Vagina (tissue), 2 donors: ENCODE data around the gene BEND4. TPM values are rescaled to one million over a fixed set of nuclear protein-coding genes. Genes with fewer than 3 reads are reported as not detected.

Source experiments
- DNase-seq, 2 donors: peaks; one replicate each; pipeline ENCODE4 v3.0.0-alpha.2; 2017; ENCODE audit errors: extremely low spot score in 2 of 2
- H3K27ac ChIP-seq: fragments of 200-600 bp; sonication (generic); one replicate; pipeline ENCODE4 v1.5.1; 2019
- H3K27me3 ChIP-seq: fragments of 200-600 bp; sonication (generic); one replicate; pipeline ENCODE4 v1.5.1; 2019
- H3K36me3 ChIP-seq, 2 donors: fragments of 200-600 bp; sonication (generic); one replicate each; pipeline ENCODE4 v1.5.1; 2017 to 2019
- H3K4me1 ChIP-seq: fragments of 200-600 bp; sonication (generic); one replicate; pipeline ENCODE4 v1.5.1; 2019
- H3K4me3 ChIP-seq, 2 donors: fragments of 200-600 bp; sonication (generic); 1 replicate in 1 of 2; 2 replicates in 1 of 2; pipeline ENCODE4 v1.5.1; 2016 to 2019
- H3K9me3 ChIP-seq: fragments of 200-600 bp; sonication (generic); one replicate; pipeline ENCODE4 v1.5.1; 2019
- CTCF ChIP-seq, 3 experiments: fragments of 450-650 bp in 2 of 3; fragments of 200-600 bp in 1 of 3; sonication (generic) in 1 of 3; IDR thresholded peaks; one replicate each; pipeline ENCODE4 v1.5.1; 2017 to 2019; ENCODE audit warnings: antibody characterized with exemption in 3 of 3, mild to moderate bottlenecking in 2 of 3, moderate library complexity in 2 of 3
- POLR2A ChIP-seq, 2 donors: fragments of 450-650 bp; IDR thresholded peaks; one replicate each; pipeline ENCODE4 v1.6.1; 2017; ENCODE audit warnings: antibody characterized with exemption in 2 of 2, mild to moderate bottlenecking in 2 of 2, moderate library complexity in 2 of 2
- POLR2AphosphoS5 ChIP-seq, 2 donors: sonication (generic); formaldehyde crosslinking; IDR thresholded peaks; one replicate each; pipeline ENCODE4 v1.9.0; 2017; ENCODE audit warnings: antibody characterized with exemption in 2 of 2, mild to moderate bottlenecking in 2 of 2, low read depth in 1 of 2; ENCODE audit not compliant: insufficient read depth in 1 of 2
- intact Hi-C: fragments of 100-400 bp; cut with DNase I; formaldehyde crosslinking; loops from one replicate; pipeline ENCODE4 v1.15.1; 2023
- total RNA-seq: library from RNA; depleted of rRNA; stranded (reverse); fragments of >200 nt; gene quantifications from one replicate; pipeline ENCODE4 v1.2.3, GENCODE V29; 2016

The BEND4 gene
- total RNA-seq, 1 donor from 2014 or later, result not detected

GRCh38 chr4:42112846-42113245 is 39.6 kb downstream of the BEND4 start:
- TF ChIP-seq CTCF (IDR thresholded peaks at IDR 0.05) (no peak), POLR2AphosphoS5 (IDR thresholded peaks at IDR 0.05; ENCODE audit: insufficient read depth in 1 of 2, low read depth in 1 of 2) (no peak)
- Histone ChIP-seq H3K27me3 (no peaks in the 10 kb centered on the region), H3K9me3 (no peaks in the 10 kb centered on the region), H3K27ac (no peak overlapping the region), H3K4me3 (no peak overlapping the region), H3K36me3 (no peaks in the 10 kb centered on the region), H3K4me1 (no peaks in the 10 kb centered on the region)
- intact Hi-C loops, result no loop called here
- no peak for DNase-seq

- TF ChIP-seq CTCF (IDR thresholded peaks at IDR 0.05) (no peak), POLR2A (IDR thresholded peaks at IDR 0.05) (no peak), POLR2AphosphoS5 (IDR thresholded peaks at IDR 0.05; ENCODE audit: insufficient read depth in 1 of 2, low read depth in 1 of 2) (no peak)
- no peak for DNase-seq
- Histone ChIP-seq H3K36me3 (no peaks in the 10 kb centered on the region), H3K4me3 (no peak overlapping the region), H3K9me3 (no peaks in the 10 kb centered on the region), H3K27ac (no peak overlapping the region), H3K4me1 (no peaks in the 10 kb centered on the region), H3K27me3 (no peaks in the 10 kb centered on the region)
- intact Hi-C loops, result no loop called here
Measured at GRCh38 chr4:42104521-42104920, 47.9 kb downstream of the BEND4 start.

GRCh38 chr4:42101446-42101975 is 50.9 kb downstream of the BEND4 start:
- Histone ChIP-seq H3K4me1 (no peaks in the 10 kb centered on the region), H3K9me3 (no peaks in the 10 kb centered on the region), H3K4me3 (no peak overlapping the region), H3K36me3 (no peaks in the 10 kb centered on the region), H3K27ac (no peak overlapping the region), H3K27me3 (no peaks in the 10 kb centered on the region)
- no peak for DNase-seq
- TF ChIP-seq POLR2A (IDR thresholded peaks at IDR 0.05) (no peak), CTCF (IDR thresholded peaks at IDR 0.05) (no peak), POLR2AphosphoS5 (IDR thresholded peaks at IDR 0.05; ENCODE audit: insufficient read depth in 1 of 2, low read depth in 1 of 2) (no peak)
- intact Hi-C loops, result no loop called here

GRCh38 chr4:42088386-42088785 is 64.1 kb downstream of the BEND4 start:
- Histone ChIP-seq H3K9me3 (no peaks in the 10 kb centered on the region), H3K4me3 (no peak overlapping the region), H3K36me3 (no peaks in the 10 kb centered on the region), H3K4me1 (no peaks in the 10 kb centered on the region), H3K27ac (no peak overlapping the region), H3K27me3 (no peaks in the 10 kb centered on the region)
- TF ChIP-seq POLR2A (IDR thresholded peaks at IDR 0.05), result no peak
- TF ChIP-seq CTCF (IDR thresholded peaks at IDR 0.05), result no peak
- no peak for TF ChIP-seq POLR2AphosphoS5 (IDR thresholded peaks at IDR 0.05; ENCODE audit: insufficient read depth in 1 of 2, low read depth in 1 of 2)
- DNase-seq, result no peak
- intact Hi-C loops, result no loop called here

DNA sequence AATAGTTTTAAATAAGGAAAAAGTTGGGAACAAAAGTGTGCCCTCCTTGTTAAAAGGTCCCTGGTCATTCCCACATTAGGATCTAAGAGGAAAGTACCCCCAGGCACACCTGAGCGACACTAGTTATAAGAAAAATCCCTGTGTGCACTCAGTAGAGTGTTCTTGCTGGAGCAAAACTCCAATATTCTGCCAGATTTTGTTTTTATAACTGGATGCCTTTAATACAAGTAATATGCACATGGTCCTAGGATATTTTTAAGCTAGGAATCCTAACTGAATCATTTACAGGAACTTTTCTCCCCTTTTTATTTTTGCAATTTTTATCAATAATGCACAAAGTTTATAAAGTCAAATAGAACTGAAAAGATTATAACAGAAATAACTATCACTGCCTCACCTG is 68.6 kb downstream of the BEND4 start:
- TF ChIP-seq POLR2AphosphoS5 (IDR thresholded peaks at IDR 0.05; ENCODE audit: insufficient read depth in 1 of 2, low read depth in 1 of 2) (no peak), CTCF (IDR thresholded peaks at IDR 0.05) (no peak), POLR2A (IDR thresholded peaks at IDR 0.05) (no peak)
- Histone ChIP-seq H3K9me3 (no peaks in the 10 kb centered on the region), H3K27me3 (no peaks in the 10 kb centered on the region), H3K27ac (no peak overlapping the region), H3K4me1 (no peaks in the 10 kb centered on the region), H3K36me3 (no peaks in the 10 kb centered on the region), H3K4me3 (no peak overlapping the region)
- intact Hi-C loops, result no loop called here
- no peak for DNase-seq
